ENCODE data around the gene GMPS.
"Not testable (repeated sequence)": the region's sequence is repeated elsewhere in the genome, so short reads cannot be mapped to it uniquely, and the experiment has no call there.

The GMPS gene

DNA sequence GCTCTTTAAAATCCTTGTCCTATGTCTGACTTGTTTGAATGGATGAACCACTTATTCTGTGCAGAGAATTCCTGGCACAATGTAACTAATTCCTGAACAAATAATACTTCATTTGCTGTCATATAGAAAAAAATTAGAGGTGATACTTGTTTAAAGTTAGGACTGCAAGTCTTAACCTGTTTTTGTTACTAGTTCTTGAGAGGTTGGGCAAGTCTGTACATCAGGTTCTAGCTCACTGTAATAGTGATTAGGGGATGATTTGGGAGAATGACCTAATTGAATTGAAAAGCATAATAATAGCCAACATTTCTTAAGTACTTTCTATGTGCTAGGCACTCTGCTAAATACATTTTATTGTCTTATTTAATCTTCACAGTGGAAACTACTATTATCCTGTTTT lies 49.3 kb downstream of the GMPS start:
- intact Hi-C loops (cut with DNase I), result no loop called here
- DNase-seq, result no peak

GRCh38 chr3:155921486-155921885 lies 51.0 kb downstream of the GMPS start:
- DNase-seq, result no peak
- intact Hi-C loops (cut with DNase I), result no loop called here

GRCh38 chr3:155934230-155934629 lies 63.8 kb downstream of the GMPS start:
- intact Hi-C loops (cut with DNase I), result no loop called here
- DNase-seq, result no peak

DNA sequence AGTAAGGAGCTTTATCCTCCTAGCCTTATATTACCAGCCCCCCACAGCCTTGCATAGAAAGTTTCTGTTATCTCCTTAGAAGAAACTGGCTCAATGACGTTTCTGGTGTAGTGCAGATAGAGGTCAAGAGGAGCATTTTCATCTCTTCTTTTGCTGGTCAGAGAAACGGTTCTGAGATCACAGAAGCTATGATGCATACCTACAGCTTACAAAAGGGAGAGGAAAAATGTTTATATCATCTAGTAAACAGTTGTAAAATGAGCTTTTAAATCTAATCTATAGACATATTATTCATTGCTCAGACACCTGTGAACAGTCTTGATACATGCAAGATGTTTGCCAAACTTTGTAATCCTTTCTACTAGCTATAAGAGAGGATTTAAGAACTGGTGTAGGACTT lies 68.0 kb downstream of the GMPS start:
- intact Hi-C loops (cut with DNase I), result no loop called here
- DNase-seq, result no peak

DNA sequence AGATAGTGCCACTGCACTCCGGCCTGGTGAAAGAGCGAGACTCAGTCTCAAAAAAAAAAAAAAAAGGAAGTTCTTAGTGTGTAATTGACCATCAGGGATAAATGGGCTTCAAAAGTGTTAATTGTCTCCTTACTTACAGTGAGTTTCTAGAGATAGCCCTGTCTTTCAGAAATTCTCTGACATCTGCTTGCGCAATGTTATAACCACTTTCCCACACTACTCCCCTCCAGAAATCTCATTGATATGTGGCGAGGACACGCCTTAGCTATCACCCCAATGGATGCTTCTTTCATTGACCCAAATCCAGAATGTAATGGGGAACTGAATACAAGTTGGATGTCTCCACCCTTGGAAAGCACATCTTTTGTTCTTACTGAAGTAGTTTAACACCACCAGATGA lies 70.9 kb downstream of the GMPS start:
- no peak for DNase-seq
- intact Hi-C loops (cut with DNase I), result no loop called here

- intact Hi-C loops (cut with DNase I), result no loop called here
Observed at GRCh38 chr3:155944081-155944480, 73.6 kb downstream of the GMPS start.

DNA sequence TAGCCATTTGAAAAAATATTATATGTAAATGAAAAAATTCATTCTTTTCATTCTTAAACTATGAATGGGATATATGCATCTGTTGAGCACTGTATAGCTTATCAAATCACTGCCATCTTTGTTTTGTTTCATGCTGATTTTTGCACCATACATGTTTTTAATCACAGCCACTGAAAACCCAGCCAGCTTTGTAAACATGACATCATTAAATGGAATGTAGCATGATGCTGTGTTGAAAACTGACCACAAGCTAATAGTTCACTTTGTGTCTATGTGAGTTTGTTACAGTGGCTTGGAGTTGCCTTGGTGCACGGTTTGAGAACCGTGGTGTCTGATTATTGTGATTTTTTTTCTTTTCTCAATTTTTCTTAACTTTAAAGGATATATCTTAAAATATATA lies 75.7 kb downstream of the GMPS start:
- intact Hi-C loops (cut with DNase I), result no loop called here
- no peak for DNase-seq

More at GRCh38 chr3:155944081-155944480, 73.6 kb downstream of the GMPS start:
- DNase-seq, result no peak

DNA sequence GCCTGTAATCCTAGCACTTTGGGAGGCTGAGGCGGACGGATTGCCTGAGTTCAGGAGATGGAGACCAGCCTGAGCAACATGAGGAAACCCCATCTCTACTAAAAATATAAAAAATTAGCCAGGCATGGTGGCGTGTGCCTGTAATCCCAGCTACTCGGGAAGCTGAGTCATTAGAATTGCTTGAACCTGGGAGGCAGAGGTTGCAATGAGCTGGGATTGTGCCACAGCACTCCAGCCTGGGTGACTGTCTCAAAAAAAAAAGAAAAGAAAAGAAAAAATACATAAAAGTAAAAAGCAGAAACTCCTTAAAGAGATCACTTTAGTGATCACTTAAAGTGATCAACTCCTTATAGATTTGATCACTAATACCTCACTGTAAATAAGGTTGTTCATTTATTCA lies 78.0 kb downstream of the GMPS start:
- DNase-seq, result no peak

GRCh38 chr3:155949453-155950217 lies 79.2 kb downstream of the GMPS start:
- intact Hi-C loops (cut with DNase I), result no loop called here
- DNase-seq, result no peak

More for the DNA sequence above, 78.0 kb downstream of the GMPS start:
- intact Hi-C loops (cut with DNase I), result no loop called here

- intact Hi-C loops (cut with DNase I), result no loop called here
- DNase-seq, result no peak
Observed at GRCh38 chr3:155956508-155957411, 86.3 kb downstream of the GMPS start.

DNA sequence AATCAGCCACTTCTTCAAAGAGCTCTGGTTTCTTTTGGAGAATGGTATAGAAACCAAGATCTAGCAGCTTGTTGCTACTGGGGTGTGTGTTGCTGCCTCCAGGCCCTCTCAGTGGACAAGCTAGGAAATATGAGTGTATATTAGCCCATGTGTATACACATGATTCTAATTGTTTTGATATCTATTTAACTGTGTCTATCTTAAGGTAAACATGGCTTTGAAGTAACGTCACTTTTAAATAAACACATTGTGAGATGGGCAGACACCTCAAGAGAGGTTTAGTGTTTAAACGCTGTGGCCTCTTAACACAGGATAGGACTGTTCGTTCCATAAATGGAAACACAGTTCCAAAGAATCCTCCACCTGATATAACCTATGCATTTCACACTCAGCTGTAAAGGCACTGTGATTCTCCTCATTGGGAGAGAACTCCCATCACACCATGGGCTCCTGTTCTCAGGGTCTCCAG lies 87.0 kb downstream of the GMPS start:
- intact Hi-C loops (cut with DNase I), result no loop called here
- DNase-seq, result no peak

GRCh38 chr3:155958676-155959075 lies 88.2 kb downstream of the GMPS start:
- no peak for DNase-seq
- intact Hi-C loops (cut with DNase I), result no loop called here

- intact Hi-C loops (cut with DNase I), result no loop called here
- no peak for DNase-seq
Observed at GRCh38 chr3:155960060-155960459, 89.6 kb downstream of the GMPS start.

DNA sequence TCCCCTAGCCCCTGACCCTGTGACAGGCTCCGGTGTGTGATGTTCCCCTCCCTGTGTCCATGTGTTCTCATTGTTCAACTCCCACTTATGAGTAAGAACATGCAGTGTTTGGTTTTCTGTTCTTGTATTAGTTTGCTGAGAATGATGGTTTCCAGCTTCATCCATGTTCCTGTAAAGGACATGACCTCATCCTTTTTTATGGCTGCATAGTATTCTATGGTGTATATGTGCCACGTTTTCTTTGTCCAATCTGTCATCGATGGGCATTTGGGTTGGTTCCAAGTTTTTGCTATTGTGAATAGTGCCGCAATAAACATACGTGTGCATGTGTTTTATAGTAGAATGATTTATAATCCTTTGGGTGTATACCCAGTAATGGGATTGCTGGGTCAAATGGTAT lies 90.6 kb downstream of the GMPS start:
- DNase-seq; intact Hi-C loops (cut with DNase I): not testable (repeated sequence)

GRCh38 chr3:155963570-155963969 lies 93.1 kb downstream of the GMPS start:
- DNase-seq, result no peak
- intact Hi-C loops (cut with DNase I), result no loop called here

GRCh38 chr3:155970398-155970797 lies 99.9 kb downstream of the GMPS start:
- no peak for DNase-seq
- intact Hi-C loops (cut with DNase I), result no loop called here

- intact Hi-C loops (cut with DNase I), result no loop called here
Observed at GRCh38 chr3:155972885-155973584, 102.6 kb downstream of the GMPS start.

DNA sequence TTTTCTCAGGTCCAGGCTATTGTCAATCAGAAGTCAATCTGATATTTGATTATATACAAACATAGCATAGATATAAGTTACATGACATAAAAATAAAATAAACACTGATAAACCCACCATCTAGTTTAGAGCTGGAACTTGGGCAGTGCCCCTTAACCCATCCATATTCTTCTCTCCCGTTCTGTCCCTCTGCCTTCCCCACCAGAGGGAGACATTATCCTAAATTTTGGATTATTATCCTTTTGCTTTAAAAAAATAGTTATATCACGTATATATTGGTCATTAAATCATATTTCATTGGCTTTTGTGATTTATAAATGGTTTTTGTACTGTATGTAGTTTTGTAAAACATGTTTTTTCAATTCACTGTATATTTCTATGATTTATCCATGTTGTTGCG lies 107.9 kb downstream of the GMPS start:
- DNase-seq, result no peak
- intact Hi-C loops (cut with DNase I), result no loop called here

More at GRCh38 chr3:155972885-155973584, 102.6 kb downstream of the GMPS start:
- DNase-seq, result no peak

DNA sequence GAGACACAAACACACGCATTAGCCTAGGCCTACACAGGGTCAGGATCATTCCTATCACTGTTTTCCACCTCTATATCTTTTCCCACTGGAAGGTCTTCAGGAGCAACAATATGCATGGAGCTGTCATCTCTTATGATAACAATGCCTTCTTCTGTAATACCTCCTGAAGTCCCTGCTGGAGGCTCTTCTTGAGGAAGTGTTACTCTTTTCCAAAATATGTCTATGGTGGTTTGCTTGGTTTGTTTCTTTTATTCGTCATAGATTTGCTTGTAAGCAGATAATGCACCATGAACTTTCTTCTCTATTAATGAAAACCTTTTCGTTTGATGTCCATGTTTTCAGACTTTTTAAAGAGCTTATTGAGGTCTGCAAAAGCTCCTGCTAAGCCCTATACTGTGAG lies 109.3 kb downstream of the GMPS start:
- intact Hi-C loops (cut with DNase I), result no loop called here
- DNase-seq, result no peak

DNA sequence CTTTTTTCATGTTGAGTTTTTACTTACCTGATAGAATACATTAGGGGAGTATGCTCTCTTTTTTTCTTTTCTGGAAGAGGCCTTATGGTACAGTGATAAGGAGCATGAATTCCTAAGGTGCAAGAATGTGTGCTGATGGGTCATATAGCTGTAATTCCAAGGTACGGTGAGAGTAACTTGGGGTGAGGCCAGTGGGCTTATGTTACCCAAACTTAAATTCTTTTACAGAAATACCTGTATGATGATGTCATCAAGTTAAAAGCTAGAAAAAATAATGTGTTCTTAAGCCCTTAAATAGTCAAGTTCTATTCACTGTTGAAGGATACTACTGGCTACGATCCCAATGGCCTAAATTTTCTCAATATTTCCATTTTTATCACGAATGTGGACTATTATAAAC lies 111.2 kb downstream of the GMPS start:
- intact Hi-C loops (cut with DNase I), result no loop called here
- DNase-seq, result no peak
